Activated naive CD4-positive, alpha-beta T cell treated with anti-CD3 and anti-CD28 coated beads, Interleukin-2, amount 50 U/mL, for 24 hours (primary cell): ENCODE data around the gene UST.
"Not testable (repeated sequence)": the region's sequence is repeated elsewhere in the genome, so short reads cannot be mapped to it uniquely, and the experiment has no call there.

Experiments
- H3K27ac Mint-ChIP-seq: one replicate; pipeline ENCODE4 v1.8.0; 2021; ENCODE audit warnings: mild to moderate bottlenecking, mixed read lengths
- H3K27me3 Mint-ChIP-seq: one replicate; pipeline ENCODE4 v1.8.0; 2021; ENCODE audit warnings: mixed read lengths
- H3K36me3 Mint-ChIP-seq: one replicate; pipeline ENCODE4 v1.8.0; 2021; ENCODE audit warnings: mixed read lengths
- H3K4me1 Mint-ChIP-seq: one replicate; pipeline ENCODE4 v1.8.0; 2021; ENCODE audit warnings: mixed read lengths
- H3K4me3 Mint-ChIP-seq: one replicate; pipeline ENCODE4 v1.8.0; 2021; ENCODE audit warnings: mild to moderate bottlenecking, mixed read lengths
- H3K9me3 Mint-ChIP-seq: one replicate; pipeline ENCODE4 v1.8.0; 2021; ENCODE audit warnings: mixed read lengths

UST gene

GRCh38 chr6:148848915-148849314, 102.1 kb downstream of the UST start:
- no peak overlapping the region for H3K4me3 Mint-ChIP-seq
- no peaks in the 10 kb centered on the region for H3K9me3 Mint-ChIP-seq
- H3K27ac Mint-ChIP-seq = no peak overlapping the region
- H3K27me3 Mint-ChIP-seq = peaks cover 3% of the 10 kb centered on the region
- H3K36me3 Mint-ChIP-seq = no peaks in the 10 kb centered on the region
- no peaks in the 10 kb centered on the region for H3K4me1 Mint-ChIP-seq

- not testable (repeated sequence) for H3K4me3 Mint-ChIP-seq, H3K27me3 Mint-ChIP-seq, H3K4me1 Mint-ChIP-seq, H3K27ac Mint-ChIP-seq, H3K36me3 Mint-ChIP-seq, H3K9me3 Mint-ChIP-seq
These were observed 102.6 kb downstream of the UST start for GRCh38 chr6:148849449-148849848.

- H3K4me3 Mint-ChIP-seq = no peak overlapping the region
- H3K9me3 Mint-ChIP-seq = no peaks in the 10 kb centered on the region
- no peaks in the 10 kb centered on the region for H3K4me1 Mint-ChIP-seq
- peaks cover 5% of the 10 kb centered on the region for H3K27me3 Mint-ChIP-seq
- no peak overlapping the region for H3K27ac Mint-ChIP-seq
- no peaks in the 10 kb centered on the region for H3K36me3 Mint-ChIP-seq
These were observed 104.1 kb downstream of the UST start for GRCh38 chr6:148850964-148851363.

- no peak overlapping the region for H3K4me3 Mint-ChIP-seq
- H3K9me3 Mint-ChIP-seq = no peaks in the 10 kb centered on the region
- H3K27ac Mint-ChIP-seq = no peak overlapping the region
- no peaks in the 10 kb centered on the region for H3K36me3 Mint-ChIP-seq
- H3K27me3 Mint-ChIP-seq = peaks cover 5% of the 10 kb centered on the region
- H3K4me1 Mint-ChIP-seq = no peaks in the 10 kb centered on the region
These were observed 105.1 kb downstream of the UST start for GRCh38 chr6:148851683-148852556.

- H3K9me3 Mint-ChIP-seq = no peaks in the 10 kb centered on the region
- peaks cover 5% of the 10 kb centered on the region for H3K27me3 Mint-ChIP-seq
- no peaks in the 10 kb centered on the region for H3K36me3 Mint-ChIP-seq
- no peaks in the 10 kb centered on the region for H3K4me1 Mint-ChIP-seq
- no peak overlapping the region for H3K4me3 Mint-ChIP-seq
- no peak overlapping the region for H3K27ac Mint-ChIP-seq
These were observed 105.9 kb downstream of the UST start for GRCh38 chr6:148852688-148853087.

GRCh38 chr6:148853113-148853512, 106.3 kb downstream of the UST start:
- not testable (repeated sequence) for H3K9me3 Mint-ChIP-seq, H3K4me3 Mint-ChIP-seq, H3K27ac Mint-ChIP-seq, H3K27me3 Mint-ChIP-seq, H3K36me3 Mint-ChIP-seq, H3K4me1 Mint-ChIP-seq

GRCh38 chr6:148854096-148854495, 107.3 kb downstream of the UST start:
- Mint-ChIP-seq H3K36me3 (no peaks in the 10 kb centered on the region), H3K4me3 (no peak overlapping the region), H3K27me3 (peaks cover 5% of the 10 kb centered on the region), H3K4me1 (no peaks in the 10 kb centered on the region), H3K9me3 (no peaks in the 10 kb centered on the region), H3K27ac (no peak overlapping the region)

GRCh38 chr6:148854992-148855391, 108.2 kb downstream of the UST start:
- Mint-ChIP-seq H3K4me1 (no peaks in the 10 kb centered on the region), H3K27me3 (peaks cover 5% of the 10 kb centered on the region), H3K9me3 (no peaks in the 10 kb centered on the region), H3K36me3 (no peaks in the 10 kb centered on the region), H3K27ac (no peak overlapping the region), H3K4me3 (no peak overlapping the region)

- Mint-ChIP-seq H3K27ac (no peak overlapping the region), H3K4me3 (no peak overlapping the region), H3K36me3 (no peaks in the 10 kb centered on the region), H3K4me1 (no peaks in the 10 kb centered on the region), H3K9me3 (no peaks in the 10 kb centered on the region), H3K27me3 (peaks cover 5% of the 10 kb centered on the region)
These were observed 108.9 kb downstream of the UST start for GRCh38 chr6:148855744-148856143.

GRCh38 chr6:148857798-148858390, 111.1 kb downstream of the UST start:
- no peaks in the 10 kb centered on the region for H3K9me3 Mint-ChIP-seq
- no peaks in the 10 kb centered on the region for H3K4me1 Mint-ChIP-seq
- H3K36me3 Mint-ChIP-seq = no peaks in the 10 kb centered on the region
- peaks cover 5% of the 10 kb centered on the region for H3K27me3 Mint-ChIP-seq
- no peak overlapping the region for H3K4me3 Mint-ChIP-seq
- H3K27ac Mint-ChIP-seq = no peak overlapping the region

GRCh38 chr6:148864132-148864531, 117.3 kb downstream of the UST start:
- not testable (repeated sequence) for H3K4me3 Mint-ChIP-seq, H3K27ac Mint-ChIP-seq, H3K4me1 Mint-ChIP-seq, H3K36me3 Mint-ChIP-seq, H3K9me3 Mint-ChIP-seq, H3K27me3 Mint-ChIP-seq

- no peaks in the 10 kb centered on the region for H3K27me3 Mint-ChIP-seq
- H3K4me3 Mint-ChIP-seq = no peak overlapping the region
- H3K4me1 Mint-ChIP-seq = no peaks in the 10 kb centered on the region
- H3K9me3 Mint-ChIP-seq = no peaks in the 10 kb centered on the region
- H3K36me3 Mint-ChIP-seq = no peaks in the 10 kb centered on the region
- no peak overlapping the region for H3K27ac Mint-ChIP-seq
These were observed 118.1 kb downstream of the UST start for GRCh38 chr6:148864941-148865340.

GRCh38 chr6:148866657-148867268, 119.9 kb downstream of the UST start:
- H3K4me3 Mint-ChIP-seq = no peak overlapping the region
- no peaks in the 10 kb centered on the region for H3K36me3 Mint-ChIP-seq
- H3K27me3 Mint-ChIP-seq = no peaks in the 10 kb centered on the region
- no peaks in the 10 kb centered on the region for H3K9me3 Mint-ChIP-seq
- no peak overlapping the region for H3K27ac Mint-ChIP-seq
- no peaks in the 10 kb centered on the region for H3K4me1 Mint-ChIP-seq

GRCh38 chr6:148867862-148868261, 121.0 kb downstream of the UST start:
- no peaks in the 10 kb centered on the region for H3K9me3 Mint-ChIP-seq
- no peaks in the 10 kb centered on the region for H3K27me3 Mint-ChIP-seq
- H3K36me3 Mint-ChIP-seq = no peaks in the 10 kb centered on the region
- no peaks in the 10 kb centered on the region for H3K4me1 Mint-ChIP-seq
- H3K27ac Mint-ChIP-seq = no peak overlapping the region
- no peak overlapping the region for H3K4me3 Mint-ChIP-seq

- H3K27ac Mint-ChIP-seq = no peak overlapping the region
These were observed 121.5 kb downstream of the UST start for GRCh38 chr6:148868314-148868713.

GRCh38 chr6:148868901-148869300, 122.1 kb downstream of the UST start:
- Mint-ChIP-seq H3K27me3 (no peaks in the 10 kb centered on the region), H3K4me1 (no peaks in the 10 kb centered on the region), H3K4me3 (no peak overlapping the region), H3K27ac (no peak overlapping the region), H3K36me3 (no peaks in the 10 kb centered on the region), H3K9me3 (no peaks in the 10 kb centered on the region)

More at GRCh38 chr6:148868314-148868713, 121.5 kb downstream of the UST start:
- no peaks in the 10 kb centered on the region for H3K4me1 Mint-ChIP-seq
- no peaks in the 10 kb centered on the region for H3K36me3 Mint-ChIP-seq
- no peak overlapping the region for H3K4me3 Mint-ChIP-seq
- H3K9me3 Mint-ChIP-seq = no peaks in the 10 kb centered on the region
- no peaks in the 10 kb centered on the region for H3K27me3 Mint-ChIP-seq
